CD4-positive, alpha-beta T cell treated with Interleukin-15 for 1 hour (primary cell): ENCODE data around the gene MYBBP1A.

Source experiments
- DNase-seq: peaks from one replicate; pipeline ENCODE4 v3.0.0-alpha.2; 2020

Gene MYBBP1A

GRCh38 chr17:4534928-4535666, 20.1 kb downstream of the MYBBP1A start:
- DNase-seq = no peak

- DNase-seq = no peak
These were observed 20.7 kb downstream of the MYBBP1A start for GRCh38 chr17:4534515-4534914.

GRCh38 chr17:4533523-4534504, 21.4 kb downstream of the MYBBP1A start:
- no peak for DNase-seq

GRCh38 chr17:4532860-4533522, 22.2 kb downstream of the MYBBP1A start:
- DNase-seq = no peak

- no peak for DNase-seq
These were observed 23.0 kb downstream of the MYBBP1A start for GRCh38 chr17:4531988-4532736.

GRCh38 chr17:4530799-4531730, 24.1 kb downstream of the MYBBP1A start:
- no peak for DNase-seq

- no peak for DNase-seq
These were observed 25.5 kb downstream of the MYBBP1A start for GRCh38 chr17:4529533-4530152.

GRCh38 chr17:4527566-4528125, 27.5 kb downstream of the MYBBP1A start:
- DNase-seq = no peak

- DNase-seq = no peak
These were observed 28.1 kb downstream of the MYBBP1A start for GRCh38 chr17:4527134-4527533.

- no peak for DNase-seq
These were observed 29.3 kb downstream of the MYBBP1A start for GRCh38 chr17:4525691-4526397.

GRCh38 chr17:4523946-4524345, 31.2 kb downstream of the MYBBP1A start:
- no peak for DNase-seq

GRCh38 chr17:4522661-4523060, 32.5 kb downstream of the MYBBP1A start:
- DNase-seq = no peak

GRCh38 chr17:4520894-4521600, 34.1 kb downstream of the MYBBP1A start:
- no peak for DNase-seq

GRCh38 chr17:4520060-4520893, 34.9 kb downstream of the MYBBP1A start:
- no peak for DNase-seq

- DNase-seq = no peak
These were observed 35.8 kb downstream of the MYBBP1A start for GRCh38 chr17:4519361-4519788.

- DNase-seq = no peak
These were observed 36.3 kb downstream of the MYBBP1A start for GRCh38 chr17:4518901-4519300.

- no peak for DNase-seq
These were observed 38.4 kb downstream of the MYBBP1A start for GRCh38 chr17:4516735-4517134.

GRCh38 chr17:4515501-4515900, 39.7 kb downstream of the MYBBP1A start:
- DNase-seq = no peak
